Heart left ventricle (tissue), 16 donors: Measurements from ENCODE around the gene MEGF11. TPM values are rescaled to one million over a fixed set of nuclear protein-coding genes. Genes with fewer than 3 reads are reported as not detected.

Experiments
- ATAC-seq, 4 donors: fragments of 200-7000 bp; cut with Tn5 transposase; one replicate each; pipeline ENCODE4 v1.9.1; 2020 to 2022; ENCODE audit warnings: moderate library complexity in 4 of 4, mild to moderate bottlenecking in 3 of 4, moderate number of reproducible peaks in 1 of 4
- DNase-seq, 5 donors: peaks; one replicate each; pipeline ENCODE4 v3.0.0-alpha.2; 2020
- H3K27ac ChIP-seq, 12 donors: fragments of 200-600 bp; sonication (generic) in 4 of 12; one replicate each; pipeline versions ENCODE4 v1.5.0 to v1.8.0; 2016 to 2022; ENCODE audit warnings: mild to moderate bottlenecking in 2 of 12
- H3K27me3 ChIP-seq, 9 donors: fragments of 200-600 bp; sonication (generic) in 2 of 9; one replicate each; pipeline versions ENCODE4 v1.5.1 to v1.8.0; 2016 to 2022; ENCODE audit warnings: mild to moderate bottlenecking in 3 of 9
- H3K36me3 ChIP-seq, 9 donors: fragments of 200-600 bp; sonication (generic) in 2 of 9; one replicate each; pipeline versions ENCODE4 v1.5.0 to v1.8.0; 2018 to 2022; ENCODE audit warnings: mild to moderate bottlenecking in 2 of 9
- H3K4me1 ChIP-seq, 12 donors: fragments of 200-600 bp; sonication (generic) in 4 of 12; one replicate each; pipeline versions ENCODE4 v1.5.0 to v1.8.0; 2016 to 2022; ENCODE audit warnings: mild to moderate bottlenecking in 3 of 12
- H3K4me3 ChIP-seq, 12 donors: fragments of 200-600 bp; sonication (generic) in 4 of 12; one replicate each; pipeline versions ENCODE4 v1.5.0 to v1.8.0; 2017 to 2022; ENCODE audit warnings: mild to moderate bottlenecking in 9 of 12, moderate library complexity in 4 of 12
- H3K9me3 ChIP-seq, 12 donors: fragments of 200-600 bp; sonication (generic) in 4 of 12; one replicate each; pipeline versions ENCODE4 v1.5.0 to v1.8.0; 2016 to 2022; ENCODE audit warnings: mild to moderate bottlenecking in 1 of 12
- POLR2A ChIP-seq, 2 donors: fragments of 450-650 bp; IDR thresholded peaks; one replicate each; pipeline ENCODE4 v1.6.1; 2017; ENCODE audit warnings: antibody characterized with exemption in 2 of 2, mild to moderate bottlenecking in 2 of 2, moderate library complexity in 2 of 2
- whole genome bisulfite sequencing, 4 donors: extraction: QIAGEN DNeasy Blood & Tissue Kit in 2 of 4; methylation state at CpG; one replicate each; pipeline versions ENCODE4 v1.1.5 to v1.1.7; 2013 to 2018; 5-methylcytosine and 5-hydroxymethylcytosine counted together
- intact Hi-C, 10 donors: fragments of 100-400 bp; cut with DNase I; formaldehyde crosslinking; loops; one replicate each; pipeline versions ENCODE4 v1.11.1 to v1.14.2; 2022
- polyA plus RNA-seq, 2 donors: library from polyadenylated mRNA; stranded (reverse); fragments of 200-250 nt; gene quantifications; one replicate each; pipeline ENCODE4 v1.2.3, GENCODE V29; 2013
- total RNA-seq, 9 donors: library from RNA; depleted of rRNA in 2 of 9; stranded (reverse); fragments of >200 nt in 2 of 9; fragmentation: NEBNext Ultra II Directional in 3 of 9; extraction: Animal tissue kit (Norgen Biotek cat#: 25700) in 3 of 9; gene quantifications; one replicate each; pipeline versions ENCODE4 v1.1.0 to v1.2.4, GENCODE V29; 2016 to 2023
- TF ChIP-seq, protein P1 (sequence below), 12 donors: fragments of 200-600 bp; sonication (generic) in 4 of 12; IDR thresholded peaks; one replicate each; pipeline versions ENCODE4 v1.5.0 to v1.8.0; 2018 to 2022; ENCODE audit warnings: antibody characterized with exemption in 12 of 12, mild to moderate bottlenecking in 5 of 12
- donor health status: ischemic (EF 13 %, LVEDD 7.1; RV severe dilation, severe dysfunction).
- donor health status: healthy with polysubstance abuse.
- donor health status: DM: no; HTN: yes; CAD: no.
- donor health status: DM: no; HTN: no; CAD: no.
- donor health status: ischemic (EF 25% LVEDD 6.9; RV normal size, moderate dysfunction).
- donor health status: ischemic (EF 25% LVEDD 5.7; RV mildly dilated, moderate dysfunction).
- donor health status: healthy.
- donor health status: DM: yes; HTN: yes; CAD: no.
- donor health status: ischemic (EF 35%, LVEDD 5.7; RV mildly dilated, moderate dysfunction).
- donor health status: nonischemic (EF 11% LVEDD 7.7; RV severe dilation, severe dysfunction).
- donor health status: DM: yes; HTN: yes; CAD: no.
- donor health status: PGD.
- donor health status: ischemic (EF 29% LVEDD 5.4; RV normal size, mild dysfunction).
- donor health status: nonischemic (EF 23%, LVEDD 6.1; RV moderate dilation, normal function).

Gene MEGF11
- total and polyA plus RNA-seq, 11 donors: 0.07 TPM; not detected in 10

- no peak overlapping the region for H3K4me3 ChIP-seq
- ATAC-seq: no peak
- 77 to 83% (median 78%) methylated on average over 8 of the region's 8 CpGs for WGBS, 4 donors
- H3K4me1 ChIP-seq: no peaks in the 10 kb centered on the region
- no peak for TF ChIP-seq POLR2A (IDR thresholded peaks at IDR 0.05)
- TF ChIP-seq, protein P1, sequence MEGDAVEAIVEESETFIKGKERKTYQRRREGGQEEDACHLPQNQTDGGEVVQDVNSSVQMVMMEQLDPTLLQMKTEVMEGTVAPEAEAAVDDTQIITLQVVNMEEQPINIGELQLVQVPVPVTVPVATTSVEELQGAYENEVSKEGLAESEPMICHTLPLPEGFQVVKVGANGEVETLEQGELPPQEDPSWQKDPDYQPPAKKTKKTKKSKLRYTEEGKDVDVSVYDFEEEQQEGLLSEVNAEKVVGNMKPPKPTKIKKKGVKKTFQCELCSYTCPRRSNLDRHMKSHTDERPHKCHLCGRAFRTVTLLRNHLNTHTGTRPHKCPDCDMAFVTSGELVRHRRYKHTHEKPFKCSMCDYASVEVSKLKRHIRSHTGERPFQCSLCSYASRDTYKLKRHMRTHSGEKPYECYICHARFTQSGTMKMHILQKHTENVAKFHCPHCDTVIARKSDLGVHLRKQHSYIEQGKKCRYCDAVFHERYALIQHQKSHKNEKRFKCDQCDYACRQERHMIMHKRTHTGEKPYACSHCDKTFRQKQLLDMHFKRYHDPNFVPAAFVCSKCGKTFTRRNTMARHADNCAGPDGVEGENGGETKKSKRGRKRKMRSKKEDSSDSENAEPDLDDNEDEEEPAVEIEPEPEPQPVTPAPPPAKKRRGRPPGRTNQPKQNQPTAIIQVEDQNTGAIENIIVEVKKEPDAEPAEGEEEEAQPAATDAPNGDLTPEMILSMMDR (IDR thresholded peaks at IDR 0.05): no peak
- no peak for DNase-seq
- intact Hi-C loops: no loop called here
- H3K36me3 ChIP-seq: no peaks in the 10 kb centered on the region
- H3K9me3 ChIP-seq: no peaks in the 10 kb centered on the region
- H3K27ac ChIP-seq: no peak overlapping the region
- H3K27me3 ChIP-seq: peaks cover 0 to 9% (median 0%) of the 10 kb centered on the region in 9 donors
Observed at GRCh38 chr15:66014635-66015182, 238.8 kb downstream of the MEGF11 start.

GRCh38 chr15:66014022-66014421, 239.5 kb downstream of the MEGF11 start:
- TF ChIP-seq, protein P1 (IDR thresholded peaks at IDR 0.05): no peak
- TF ChIP-seq POLR2A (IDR thresholded peaks at IDR 0.05): no peak
- intact Hi-C loops: no loop called here
- WGBS, 4 donors: 67 to 80% (median 77%) methylated on average over 5 of the region's 5 CpGs
- Histone ChIP-seq H3K4me1 (no peaks in the 10 kb centered on the region), H3K27ac (no peak overlapping the region), H3K36me3 (no peaks in the 10 kb centered on the region), H3K27me3 (peaks cover 0 to 8% (median 0%) of the 10 kb centered on the region in 9 donors), H3K4me3 (no peak overlapping the region), H3K9me3 (no peaks in the 10 kb centered on the region)
- DNase-seq: no peak
- no peak for ATAC-seq

- no peak overlapping the region for H3K27ac ChIP-seq
- no peaks in the 10 kb centered on the region for H3K4me1 ChIP-seq
- WGBS, 4 donors: 42 to 65% (median 51%) methylated on average over 3 of the region's 3 CpGs
- peaks cover 0 to 15% (median 0%) of the 10 kb centered on the region in 9 donors for H3K27me3 ChIP-seq
- H3K36me3 ChIP-seq: no peaks in the 10 kb centered on the region
- ATAC-seq (no peak), DNase-seq (no peak)
- intact Hi-C loops: no loop called here
- no peak overlapping the region for H3K4me3 ChIP-seq
- TF ChIP-seq, protein P1 (IDR thresholded peaks at IDR 0.05): no peak
- no peak for TF ChIP-seq POLR2A (IDR thresholded peaks at IDR 0.05)
- no peaks in the 10 kb centered on the region for H3K9me3 ChIP-seq
Observed at GRCh38 chr15:66008940-66009562, 244.5 kb downstream of the MEGF11 start.

GRCh38 chr15:66007663-66008262, 245.8 kb downstream of the MEGF11 start:
- intact Hi-C loops: no loop called here
- Histone ChIP-seq H3K4me1 (no peaks in the 10 kb centered on the region), H3K4me3 (no peak overlapping the region), H3K27ac (no peak overlapping the region), H3K27me3 (peaks cover 0 to 15% (median 0%) of the 10 kb centered on the region in 9 donors), H3K36me3 (no peaks in the 10 kb centered on the region), H3K9me3 (no peaks in the 10 kb centered on the region)
- ATAC-seq: no peak
- DNase-seq: no peak
- TF ChIP-seq, protein P1 (IDR thresholded peaks at IDR 0.05): no peak
- TF ChIP-seq POLR2A (IDR thresholded peaks at IDR 0.05): no peak
